NCI-H1105 (cell line): ENCODE results near the gene NPIPA7.
"Not testable (repeated sequence)": the region's sequence is repeated elsewhere in the genome, so short reads cannot be mapped to it uniquely, and the experiment has no call there.

Experiments
- DNase-seq: peaks from one replicate; lab custom pipeline; 2025; lab: John Stamatoyannopoulos, UW

NPIPA7 gene

GRCh38 chr16:16417914-16418544, 39.1 kb downstream of the NPIPA7 start:
- DNase-seq, result not testable (repeated sequence)

- not testable (repeated sequence) for DNase-seq
Measured at GRCh38 chr16:16420515-16420914, 41.6 kb downstream of the NPIPA7 start.

- not testable (repeated sequence) for DNase-seq
Measured at GRCh38 chr16:16425146-16425545, 46.2 kb downstream of the NPIPA7 start.

GRCh38 chr16:16431135-16431534, 52.2 kb downstream of the NPIPA7 start:
- DNase-seq, result not testable (repeated sequence)

GRCh38 chr16:16434711-16435110, 55.8 kb downstream of the NPIPA7 start:
- not testable (repeated sequence) for DNase-seq

- DNase-seq, result not testable (repeated sequence)
Measured at GRCh38 chr16:16441401-16441800, 62.5 kb downstream of the NPIPA7 start.
